CD14-positive monocyte (primary cell): Measurements from ENCODE around the gene FAM228A. TPM values are rescaled to one million over a fixed set of nuclear protein-coding genes. Genes with fewer than 3 reads are reported as not detected.

Source experiments
- DNase-seq, 3 donors: peaks; one replicate each; pipeline ENCODE4 v3.0.0-alpha.2; 2011 to 2022
- H2AFZ ChIP-seq: 2 replicates; pipeline ENCODE4 v1.6.0; 2012; ENCODE audit warnings: mild to moderate bottlenecking, low read depth, low read length, inconsistent platforms; ENCODE audit not compliant: insufficient read depth, poor library complexity, severe bottlenecking
- H3K27ac ChIP-seq, 2 donors: 1 replicate in 1 of 2; 2 replicates in 1 of 2; pipeline ENCODE4 v1.5.1; 2012 to 2013; ENCODE audit warnings: low read length in 2 of 2, control low read depth in 1 of 2, inconsistent platforms in 1 of 2, low read depth in 1 of 2, mild to moderate bottlenecking in 1 of 2
- H3K27me3 ChIP-seq, 2 donors: one replicate each; pipeline versions ENCODE4 v1.6.0 to v1.6.1; 2011 to 2013; ENCODE audit warnings: low read length in 2 of 2; ENCODE audit not compliant: control insufficient read depth in 2 of 2, insufficient read depth in 2 of 2
- H3K36me3 ChIP-seq, 2 donors: replicated peaks in 1 of 2; 1 replicate in 1 of 2; 2 replicates in 1 of 2; pipeline versions ENCODE4 v1.5.1 to v1.6.1; 2012 to 2013; ENCODE audit warnings: low read length in 2 of 2, control low read depth in 1 of 2, inconsistent platforms in 1 of 2, mild to moderate bottlenecking in 1 of 2; ENCODE audit not compliant: insufficient read depth in 2 of 2, control insufficient read depth in 1 of 2
- H3K4me1 ChIP-seq, 2 donors: 1 replicate in 1 of 2; 2 replicates in 1 of 2; pipeline versions ENCODE4 v1.5.1 to v1.6.1; 2012 to 2013; ENCODE audit warnings: low read length in 2 of 2, control low read depth in 1 of 2, inconsistent platforms in 1 of 2, mild to moderate bottlenecking in 1 of 2, moderate library complexity in 1 of 2; ENCODE audit not compliant: insufficient read depth in 2 of 2, control insufficient read depth in 1 of 2
- H3K4me2 ChIP-seq: replicated peaks from 2 replicates; pipeline ENCODE3; 2012; ENCODE audit warnings: low read length, moderate library complexity, mild to moderate bottlenecking; ENCODE audit not compliant: poor library complexity, severe bottlenecking; ENCODE audit errors: extremely low read depth
- H3K4me3 ChIP-seq, 3 experiments: fragments of 200-600 bp in 1 of 3; sonication (generic) in 1 of 3; replicated peaks in 1 of 3; 1 replicate in 2 of 3; 2 replicates in 1 of 3; pipeline ENCODE4 v1.5.1; 2011 to 2013; ENCODE audit warnings: low read length in 3 of 3, mild to moderate bottlenecking in 3 of 3, control low read depth in 2 of 3, low read depth in 2 of 3, inconsistent platforms in 1 of 3, moderate library complexity in 1 of 3
- H3K79me2 ChIP-seq: 2 replicates; pipeline ENCODE4 v1.6.0; 2012; ENCODE audit warnings: mild to moderate bottlenecking, control low read depth, inconsistent platforms, low read length, moderate library complexity; ENCODE audit not compliant: insufficient read depth
- H3K9ac ChIP-seq: 2 replicates; pipeline ENCODE4 v1.6.0; 2017; ENCODE audit warnings: low read length, mild to moderate bottlenecking; ENCODE audit not compliant: insufficient read depth, poor library complexity, severe bottlenecking
- H3K9me3 ChIP-seq, 2 donors: replicated peaks in 1 of 2; 1 replicate in 1 of 2; 2 replicates in 1 of 2; pipeline versions ENCODE4 v1.5.1 to v1.6.1; 2012 to 2013; ENCODE audit warnings: low read length in 2 of 2, control low read depth in 1 of 2; ENCODE audit not compliant: control insufficient read depth in 1 of 2, insufficient read depth in 1 of 2
- H4K20me1 ChIP-seq: 2 replicates; pipeline ENCODE4 v1.6.0; 2012; ENCODE audit warnings: mild to moderate bottlenecking, low read length, control low read depth, moderate library complexity; ENCODE audit not compliant: insufficient read depth
- H3K27ac Mint-ChIP-seq, 7 donors: one replicate each; pipeline ENCODE4 v1.8.0; 2020; ENCODE audit warnings: mild to moderate bottlenecking in 7 of 7, mixed read lengths in 7 of 7, moderate library complexity in 6 of 7, inconsistent platforms in 2 of 7
- H3K27me3 Mint-ChIP-seq, 3 donors: one replicate each; pipeline ENCODE4 v1.8.0; 2021 to 2022; ENCODE audit warnings: low read depth in 3 of 3, mild to moderate bottlenecking in 3 of 3, mixed read lengths in 3 of 3, moderate library complexity in 3 of 3, inconsistent platforms in 1 of 3
- H3K36me3 Mint-ChIP-seq, 2 donors: one replicate each; pipeline ENCODE4 v1.8.0; 2020; ENCODE audit warnings: mixed read lengths in 2 of 2, inconsistent platforms in 1 of 2, mild to moderate bottlenecking in 1 of 2
- H3K4me1 Mint-ChIP-seq: one replicate; pipeline ENCODE4 v1.8.0; 2020; ENCODE audit warnings: mild to moderate bottlenecking, mixed read lengths
- H3K4me3 Mint-ChIP-seq, 2 donors: one replicate each; pipeline ENCODE4 v1.8.0; 2020; ENCODE audit warnings: mild to moderate bottlenecking in 2 of 2, mixed read lengths in 2 of 2, moderate library complexity in 1 of 2
- H3K9me3 Mint-ChIP-seq, 7 donors: one replicate each; pipeline ENCODE4 v1.8.0; 2020 to 2022; ENCODE audit warnings: mixed read lengths in 7 of 7, mild to moderate bottlenecking in 6 of 7, moderate library complexity in 6 of 7, inconsistent platforms in 2 of 7
- WGBS: methylation state at CpG from one replicate; pipeline ENCODE4 v1.1.5; 2013; ENCODE audit warnings: missing lambda C conversion rate; ENCODE audit not compliant: insufficient coverage; 5-methylcytosine and 5-hydroxymethylcytosine counted together
- intact Hi-C, 2 donors: fragments of 100-400 bp; cut with micrococcal nuclease; formaldehyde crosslinking; loops; one replicate each; pipeline versions ENCODE4 v1.15.0 to v1.15.1; 2023
- polyA plus RNA-seq, 3 donors: library from polyadenylated mRNA; depleted of rRNA in 1 of 3; unstranded in 2 of 3; stranded (reverse) in 1 of 3; fragments of 300-500 nt in 2 of 3; fragments of >200 nt in 1 of 3; fragmentation: Illumina TruSeq in 2 of 3; gene quantifications; 1 replicate in 2 of 3; 2 replicates in 1 of 3; pipeline ENCODE4 v1.2.3, GENCODE V29; 2012 to 2021
- TF ChIP-seq, protein P1 (sequence below): fragments of 200-600 bp; IDR thresholded peaks from one replicate; pipeline ENCODE4 v1.8.0; 2022; ENCODE audit warnings: antibody characterized with exemption, mild to moderate bottlenecking

FAM228A gene
- polyA plus RNA-seq, 3 donors = 0.09 to 0.17 TPM; not detected in 1

DNA sequence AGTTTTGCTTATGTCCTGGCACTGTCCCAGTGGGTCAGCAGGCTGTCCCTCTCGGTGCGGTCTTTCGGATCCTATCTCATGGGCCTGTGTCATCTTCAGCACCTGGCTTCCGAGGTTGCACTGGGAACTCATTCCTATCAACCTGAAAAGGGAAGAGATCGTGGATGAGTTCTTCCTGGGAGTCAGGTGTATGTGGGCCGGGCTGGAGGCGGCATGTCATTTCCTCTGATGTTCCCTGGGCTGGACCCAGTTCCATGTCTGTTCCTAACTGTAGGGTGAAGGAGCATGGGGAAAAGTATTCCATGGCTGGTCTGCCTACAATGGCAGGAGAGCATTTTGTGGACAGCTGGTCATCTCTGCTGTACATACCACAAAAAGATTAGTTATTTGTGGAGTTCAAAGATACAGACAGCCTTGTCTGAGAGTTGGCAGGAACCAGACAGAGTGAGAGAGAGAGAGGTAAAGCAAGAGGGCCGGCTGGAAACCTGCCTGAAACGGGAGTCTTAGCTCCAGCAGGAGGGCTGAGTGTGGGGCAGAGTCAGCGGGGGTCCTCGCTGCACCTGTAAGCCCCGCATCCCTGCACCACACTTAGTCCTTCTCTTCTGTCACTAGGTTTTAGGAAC is 25.2 kb downstream of the FAM228A start:
- H2AFZ ChIP-seq = no peak overlapping the region
- 93% methylated on average over 7 of the region's 12 CpGs for WGBS
- no peaks in the 10 kb centered on the region for H3K27me3 ChIP-seq
- H4K20me1 ChIP-seq = no peaks in the 10 kb centered on the region
- H3K4me3 Mint-ChIP-seq = no peak overlapping the region
- H3K9me3 ChIP-seq = peaks cover 0 to 3% of the 10 kb centered on the region in 2 donors
- no peak overlapping the region for H3K27ac Mint-ChIP-seq
- peaks cover 41 to 48% of the 10 kb centered on the region in 2 donors for H3K36me3 Mint-ChIP-seq
- peaks cover 7 to 17% (median 8%) of the 10 kb centered on the region in 7 donors for H3K9me3 Mint-ChIP-seq
- no peak overlapping the region for H3K4me2 ChIP-seq
- H3K79me2 ChIP-seq = no peaks in the 10 kb centered on the region
- no peak overlapping the region for H3K27ac ChIP-seq
- no peaks in the 10 kb centered on the region for H3K27me3 Mint-ChIP-seq
- intact Hi-C loops = no loop called here
- no peaks in the 10 kb centered on the region for H3K4me1 Mint-ChIP-seq
- peaks cover 37 to 42% of the 10 kb centered on the region in 2 donors for H3K36me3 ChIP-seq
- TF ChIP-seq, protein P1, sequence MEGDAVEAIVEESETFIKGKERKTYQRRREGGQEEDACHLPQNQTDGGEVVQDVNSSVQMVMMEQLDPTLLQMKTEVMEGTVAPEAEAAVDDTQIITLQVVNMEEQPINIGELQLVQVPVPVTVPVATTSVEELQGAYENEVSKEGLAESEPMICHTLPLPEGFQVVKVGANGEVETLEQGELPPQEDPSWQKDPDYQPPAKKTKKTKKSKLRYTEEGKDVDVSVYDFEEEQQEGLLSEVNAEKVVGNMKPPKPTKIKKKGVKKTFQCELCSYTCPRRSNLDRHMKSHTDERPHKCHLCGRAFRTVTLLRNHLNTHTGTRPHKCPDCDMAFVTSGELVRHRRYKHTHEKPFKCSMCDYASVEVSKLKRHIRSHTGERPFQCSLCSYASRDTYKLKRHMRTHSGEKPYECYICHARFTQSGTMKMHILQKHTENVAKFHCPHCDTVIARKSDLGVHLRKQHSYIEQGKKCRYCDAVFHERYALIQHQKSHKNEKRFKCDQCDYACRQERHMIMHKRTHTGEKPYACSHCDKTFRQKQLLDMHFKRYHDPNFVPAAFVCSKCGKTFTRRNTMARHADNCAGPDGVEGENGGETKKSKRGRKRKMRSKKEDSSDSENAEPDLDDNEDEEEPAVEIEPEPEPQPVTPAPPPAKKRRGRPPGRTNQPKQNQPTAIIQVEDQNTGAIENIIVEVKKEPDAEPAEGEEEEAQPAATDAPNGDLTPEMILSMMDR = no peak
- H3K4me3 ChIP-seq = no peak overlapping the region
- DNase-seq = no peak
- no peak overlapping the region for H3K9ac ChIP-seq
- no peaks in the 10 kb centered on the region for H3K4me1 ChIP-seq

- Histone ChIP-seq H3K4me2 (no peak overlapping the region), H3K27me3 (no peaks in the 10 kb centered on the region), H3K79me2 (no peaks in the 10 kb centered on the region), H3K27ac (no peak overlapping the region), H3K9me3 (peaks cover 0 to 3% of the 10 kb centered on the region in 2 donors), H4K20me1 (no peaks in the 10 kb centered on the region), H3K4me1 (no peaks in the 10 kb centered on the region), H3K9ac (no peak overlapping the region), H3K4me3 (no peak overlapping the region), H2AFZ (no peak overlapping the region), H3K36me3 (peaks cover 44 to 50% of the 10 kb centered on the region in 2 donors)
- Mint-ChIP-seq H3K4me1 (no peaks in the 10 kb centered on the region), H3K27me3 (no peaks in the 10 kb centered on the region), H3K4me3 (no peak overlapping the region), H3K9me3 (peaks cover 4 to 17% (median 8%) of the 10 kb centered on the region in 7 donors), H3K36me3 (peaks cover 47 to 54% of the 10 kb centered on the region in 2 donors), H3K27ac (peak overlapping the region in 1 of 7 donors; percentile 6)
- TF ChIP-seq, protein P1 = no peak
- WGBS = 95% methylated on average over 3 of the region's 3 CpGs
- intact Hi-C loops = no loop called here
- no peak for DNase-seq
Measured at GRCh38 chr2:24200799-24201198, 25.9 kb downstream of the FAM228A start.
